ENCODE results near the gene AQP6.
A peak's percentile ranks its signal among the peaks of the same experiment; 100 is the strongest.

The AQP6 gene

GRCh38 chr12:50006280-50006679 is 33.5 kb downstream of the AQP6 start:
- DNase-seq: no peak

- DNase-seq: no peak
These were observed 34.2 kb downstream of the AQP6 start for GRCh38 chr12:50006754-50007442.

DNA sequence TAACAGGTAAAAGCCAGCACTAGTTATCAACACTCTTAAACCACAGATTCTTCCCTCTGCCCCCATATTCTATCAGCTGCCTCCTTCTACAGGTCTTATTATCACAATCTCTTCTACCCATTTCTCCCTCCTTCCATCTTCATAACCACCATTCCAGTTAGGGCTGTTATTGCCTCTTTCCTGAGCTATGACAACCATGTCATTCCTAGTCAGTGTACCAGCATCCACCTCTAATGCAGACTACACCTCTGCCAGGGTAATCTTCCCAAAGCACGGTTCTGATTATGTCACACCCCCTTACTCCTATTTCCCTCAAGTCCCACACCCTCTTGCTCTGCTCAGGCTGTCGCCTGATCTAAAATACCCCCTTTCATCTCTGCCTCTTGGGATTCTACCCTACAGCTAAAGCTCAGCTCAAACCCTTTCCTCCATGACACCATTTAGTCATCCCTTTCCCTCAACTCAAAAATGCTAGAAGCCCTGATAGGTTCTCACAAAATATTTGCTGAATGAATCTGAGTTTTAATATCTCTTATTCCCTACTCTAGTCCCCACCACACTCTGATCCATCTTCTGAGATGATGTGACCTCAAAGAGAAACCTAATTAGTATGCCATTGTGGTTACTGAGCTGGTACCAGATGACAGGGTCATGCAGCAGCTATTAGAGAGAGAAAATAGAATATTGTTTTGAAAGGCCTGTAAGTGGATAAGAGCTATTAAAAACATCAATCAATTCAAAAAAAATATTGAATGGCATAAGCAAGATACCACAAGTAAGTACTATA is 40.8 kb downstream of the AQP6 start:
- DNase-seq: no peak

- no peak for DNase-seq
These were observed 41.6 kb downstream of the AQP6 start for GRCh38 chr12:50014342-50014741.

DNA sequence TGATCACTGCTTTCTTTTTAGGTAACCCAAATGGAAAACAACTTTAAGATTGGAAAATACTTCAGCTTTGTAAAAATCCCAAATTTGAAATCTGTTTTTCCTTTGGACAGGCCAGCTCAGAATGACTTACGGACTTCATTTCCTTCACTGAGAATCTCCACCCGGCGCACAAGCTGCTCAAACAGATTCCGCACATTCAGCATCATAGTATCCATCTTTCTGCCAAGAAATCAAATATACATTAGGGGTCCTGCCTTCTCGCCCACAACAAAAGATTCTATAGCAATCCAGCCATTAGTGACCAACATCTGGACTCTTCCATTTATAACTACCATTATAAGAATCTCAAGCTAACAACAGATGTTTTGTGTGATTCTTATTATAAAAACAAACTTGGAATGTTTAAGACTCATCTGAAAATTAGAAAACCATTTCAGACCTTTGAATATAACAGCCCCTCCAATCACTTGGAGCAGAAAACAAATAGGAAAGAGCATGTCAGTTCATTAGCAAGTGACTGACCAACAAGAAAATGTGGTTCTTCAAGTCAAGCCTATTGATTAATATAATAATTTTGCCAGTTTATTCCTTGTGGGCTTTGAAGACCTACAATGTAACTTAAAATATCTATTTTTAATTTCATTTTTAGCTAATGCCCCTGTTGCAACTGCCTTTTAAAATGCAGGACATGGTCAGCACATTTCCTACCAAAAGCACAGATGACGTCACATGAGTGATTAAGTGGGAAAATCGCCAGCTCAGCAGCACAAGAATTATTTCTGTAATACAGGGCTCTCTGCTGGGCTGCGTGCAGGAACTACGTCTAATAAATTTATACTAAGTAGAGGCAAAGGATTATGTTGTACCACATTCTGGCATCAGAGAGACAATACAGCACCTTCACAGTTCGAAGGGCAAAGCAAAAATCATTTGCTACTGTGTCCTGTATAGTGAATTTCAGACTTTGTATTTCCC is 44.0 kb downstream of the AQP6 start:
- DNase-seq: no peak

DNA sequence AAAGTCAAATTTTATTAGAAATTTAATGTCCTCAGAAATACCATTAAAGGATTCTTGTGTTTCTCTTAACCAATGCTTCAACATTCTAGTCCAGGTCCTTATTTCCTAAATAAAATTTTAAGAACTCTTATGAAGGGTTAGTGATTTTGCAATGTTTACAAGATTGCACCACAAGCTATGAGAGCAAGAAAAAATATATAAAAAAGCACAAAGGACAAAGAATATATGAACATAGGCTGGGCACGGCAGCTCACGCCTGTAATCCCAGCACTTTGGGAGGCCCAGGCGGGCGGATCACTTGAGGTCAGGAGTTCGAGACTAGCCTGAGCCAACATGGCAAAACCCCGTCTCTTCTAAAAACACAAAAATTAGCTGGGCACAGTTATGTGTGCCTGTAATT is 44.9 kb downstream of the AQP6 start:
- DNase-seq: no peak

DNA sequence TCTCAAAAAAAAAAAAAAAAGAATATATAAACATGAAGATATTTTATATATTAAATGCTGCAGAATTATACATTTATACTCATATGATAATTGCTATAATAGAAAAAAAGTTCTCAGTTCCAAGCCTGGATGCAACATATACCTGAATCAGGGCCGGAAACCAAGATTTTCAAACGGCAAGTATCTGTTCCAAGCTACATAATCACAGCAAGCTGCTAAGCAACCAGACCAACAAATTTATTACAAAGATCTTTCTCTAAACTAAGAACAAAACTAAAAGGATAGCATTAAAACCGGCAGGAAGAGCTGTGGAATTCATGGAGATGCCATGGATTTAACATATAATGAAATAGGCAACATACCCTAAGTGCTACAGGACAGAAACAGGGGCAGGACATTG is 45.4 kb downstream of the AQP6 start:
- DNase-seq: no peak

GRCh38 chr12:50018968-50019367 is 46.2 kb downstream of the AQP6 start:
- no peak for DNase-seq

DNA sequence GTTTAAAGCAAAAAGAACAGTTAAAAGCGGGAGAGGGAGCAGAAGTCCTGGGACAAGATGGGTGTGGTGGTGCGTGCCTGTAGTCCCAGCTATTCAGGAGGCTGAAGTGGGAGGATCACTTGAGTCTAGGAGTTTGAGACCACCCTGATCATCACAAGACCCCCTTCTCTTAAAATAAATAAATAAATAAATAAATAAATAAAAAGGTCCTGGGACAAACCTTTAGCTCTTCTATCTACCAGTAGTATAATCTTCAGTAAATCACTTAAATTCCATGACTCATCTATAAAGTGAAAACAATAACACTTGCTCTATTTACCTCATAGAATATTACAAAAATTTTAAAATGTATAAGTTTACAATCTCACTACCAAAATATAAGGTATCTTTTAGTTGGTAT is 46.8 kb downstream of the AQP6 start:
- DNase-seq: no peak

DNA sequence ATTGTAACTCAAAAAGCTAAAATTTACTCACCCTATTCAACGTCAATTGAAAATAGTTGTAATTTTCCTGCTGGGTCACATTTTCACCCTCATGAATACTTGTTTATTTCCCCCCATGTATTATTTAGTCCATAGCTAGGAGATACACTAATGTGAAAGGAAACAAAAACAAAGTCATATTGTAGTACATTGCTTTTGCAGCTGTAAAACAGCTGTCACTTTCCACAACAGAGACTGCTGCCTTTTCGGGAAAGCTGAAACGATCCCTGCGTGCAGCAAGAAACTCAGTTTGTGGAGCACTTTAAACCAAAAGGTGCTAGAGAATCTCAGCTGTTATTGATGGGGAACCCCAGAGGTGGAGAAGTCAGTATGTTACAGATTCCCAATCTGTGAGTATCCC is 48.3 kb downstream of the AQP6 start:
- no peak for DNase-seq

DNA sequence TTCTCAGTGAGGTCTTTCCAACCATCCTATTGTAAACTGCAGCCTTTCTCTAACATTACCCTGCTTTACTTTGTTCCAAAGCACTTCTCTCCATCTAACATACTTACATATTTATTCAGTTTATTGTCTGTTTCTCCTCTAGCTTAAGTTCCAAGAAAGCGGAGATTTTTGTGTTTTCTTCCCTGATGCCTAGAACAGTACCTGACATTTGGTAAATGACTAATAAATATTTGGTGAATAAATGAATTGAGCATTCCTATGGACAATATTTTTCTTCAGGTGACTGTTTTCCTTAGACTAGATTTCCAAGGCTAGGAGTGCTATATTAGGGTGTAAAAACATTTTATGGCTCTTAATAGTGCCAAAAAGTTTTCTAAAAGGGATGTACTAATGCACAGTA is 50.2 kb downstream of the AQP6 start:
- DNase-seq: no peak

- DNase-seq: no peak
These were observed 51.5 kb downstream of the AQP6 start for GRCh38 chr12:50024227-50024626.

- DNase-seq: no peak
These were observed 52.0 kb downstream of the AQP6 start for GRCh38 chr12:50024805-50025186.

DNA sequence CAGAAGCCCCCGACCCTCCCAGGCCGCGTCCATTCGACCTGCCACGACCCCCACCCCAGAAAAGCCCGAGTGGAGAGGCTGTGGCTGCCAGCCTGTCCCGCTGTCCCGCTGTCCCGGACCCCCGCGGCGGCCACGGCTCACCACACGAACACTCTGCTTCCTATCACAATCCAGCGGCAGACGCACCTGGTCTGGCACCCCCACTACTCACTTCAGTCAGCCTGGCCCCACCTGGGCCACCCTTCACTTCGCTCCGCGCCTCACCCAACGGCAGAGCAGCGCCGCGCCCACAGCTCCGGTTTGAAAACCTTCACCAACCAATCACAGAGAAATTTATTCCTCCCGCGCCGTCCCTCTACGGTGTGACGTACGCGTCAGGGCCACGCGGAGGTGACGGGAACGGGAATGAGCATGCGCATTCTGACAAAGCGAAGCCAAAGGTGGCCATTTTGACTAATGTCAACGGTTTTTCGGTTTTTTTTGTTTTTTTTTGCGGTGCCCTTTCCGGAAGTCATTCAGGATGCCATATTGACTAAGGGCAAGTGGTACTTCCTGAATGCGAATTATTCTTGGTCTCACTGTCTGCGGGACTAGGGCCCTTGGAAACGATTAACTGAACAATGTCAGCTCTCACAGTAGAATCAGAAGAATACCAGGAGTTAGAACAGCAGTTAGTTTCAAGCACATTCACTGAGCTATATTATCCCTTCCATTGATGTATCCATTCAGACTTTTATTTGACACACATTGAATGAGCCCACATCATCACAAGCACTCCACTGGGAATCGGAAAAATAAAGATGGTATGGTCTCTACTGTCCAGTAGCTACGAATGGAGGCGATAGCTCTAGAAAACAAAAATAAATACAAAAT is 52.7 kb downstream of the AQP6 start, which contains the start of gene RACGAP1:
Gene RACGAP1, minus strand, starts transcription at position 308 of the 873 bp plus-strand sequence. CDS start 8,779 bp downstream, outside the sequence.
- DNase-seq: peak; percentile 93

GRCh38 chr12:50026691-50027090 is 53.9 kb downstream of the AQP6 start:
- DNase-seq: no peak
